Kidney (tissue), 14 donors: ENCODE measurements around the gene MICB. TPM values are rescaled to one million over a fixed set of nuclear protein-coding genes. Genes with fewer than 3 reads are reported as not detected.
"Not testable (repeated sequence)": the region's sequence is repeated elsewhere in the genome, so short reads cannot be mapped to it uniquely, and the experiment has no call there.

Experiments used
- DNase-seq, 5 donors: peaks; one replicate each; pipeline ENCODE4 v3.0.0-alpha.2; 2013 to 2020
- FAIRE-seq: peaks from 2 replicates; lab custom pipeline; 2012; peaks lifted over from hg19 to GRCh38; lab: Jason Lieb, UNC
- H3K27ac ChIP-seq, 2 donors: one replicate each; pipeline ENCODE4 v1.7.0; 2013; ENCODE audit warnings: low read depth in 2 of 2, low read length in 2 of 2, inconsistent platforms in 1 of 2
- H3K27me3 ChIP-seq: one replicate; pipeline ENCODE4 v1.7.1; 2013; ENCODE audit warnings: low read length, inconsistent platforms; ENCODE audit not compliant: control insufficient read depth, insufficient read depth
- H3K36me3 ChIP-seq, 3 donors: one replicate each; pipeline versions ENCODE4 v1.7.0 to v1.7.1; 2013; ENCODE audit warnings: low read length in 3 of 3, control low read depth in 1 of 3, inconsistent platforms in 1 of 3; ENCODE audit not compliant: insufficient read depth in 3 of 3, control insufficient read depth in 2 of 3
- H3K4me1 ChIP-seq, 3 donors: one replicate each; pipeline versions ENCODE4 v1.7.0 to v1.7.1; 2013; ENCODE audit warnings: low read length in 3 of 3, inconsistent platforms in 1 of 3, low read depth in 1 of 3; ENCODE audit not compliant: control insufficient read depth in 2 of 3, insufficient read depth in 2 of 3
- H3K4me3 ChIP-seq, 3 donors: one replicate each; pipeline versions ENCODE4 v1.7.0 to v1.8.1; 2013; ENCODE audit warnings: low read length in 3 of 3, control low read depth in 1 of 3, inconsistent platforms in 1 of 3
- H3K9ac ChIP-seq, 3 donors: one replicate each; pipeline versions ENCODE4 v1.7.0 to v1.7.1; 2013; ENCODE audit warnings: low read length in 3 of 3, control low read depth in 1 of 3, inconsistent platforms in 1 of 3
- H3K9me3 ChIP-seq, 3 donors: one replicate each; pipeline versions ENCODE4 v1.7.0 to v1.7.1; 2013; ENCODE audit warnings: low read length in 3 of 3, control low read depth in 1 of 3, inconsistent platforms in 1 of 3; ENCODE audit not compliant: control insufficient read depth in 2 of 3, insufficient read depth in 1 of 3
- intact Hi-C: fragments of 100-400 bp; cut with DNase I; formaldehyde crosslinking; loops from one replicate; pipeline ENCODE4 v1.11.1; 2022
- polyA plus RNA-seq: library from polyadenylated mRNA; stranded (reverse); fragments of 350-450 nt; fragmentation: Illumina TruSeq; extraction: RNeasy Lipid Tissue Mini Kit (QIAGEN cat#74804); gene quantifications from one replicate; pipeline ENCODE4 v1.2.3, GENCODE V29; 2014; ENCODE audit warnings: low read depth, low replicate concordance; ENCODE audit not compliant: insufficient read depth
- total RNA-seq: library from RNA; stranded (reverse); fragmentation: NEBNext Ultra II Directional; extraction: Animal tissue kit (Norgen Biotek cat#: 25700); gene quantifications from one replicate; pipeline ENCODE4 v1.2.1, GENCODE V29; 2021
- TF ChIP-seq, protein P1 (sequence below): IDR thresholded peaks from 3 replicates; pipeline ENCODE4 v1.5.1; 2012; ENCODE audit warnings: mild to moderate bottlenecking, moderate library complexity, borderline replicate concordance; ENCODE audit not compliant: insufficient read depth; ENCODE audit errors: extremely low read depth
- donor health status: control.
- donor health status: control.
- donor health status: control.
- donor health status: control.
- donor health status: control.
- donor health status: DM: yes; HTN: yes; CAD: no.
- donor health status: Normal renal cell carcinoma (clear cell type).

Gene MICB
- total and polyA plus RNA-seq, 2 donors from 2014 or later = 1.5 to 5.7 TPM

DNA sequence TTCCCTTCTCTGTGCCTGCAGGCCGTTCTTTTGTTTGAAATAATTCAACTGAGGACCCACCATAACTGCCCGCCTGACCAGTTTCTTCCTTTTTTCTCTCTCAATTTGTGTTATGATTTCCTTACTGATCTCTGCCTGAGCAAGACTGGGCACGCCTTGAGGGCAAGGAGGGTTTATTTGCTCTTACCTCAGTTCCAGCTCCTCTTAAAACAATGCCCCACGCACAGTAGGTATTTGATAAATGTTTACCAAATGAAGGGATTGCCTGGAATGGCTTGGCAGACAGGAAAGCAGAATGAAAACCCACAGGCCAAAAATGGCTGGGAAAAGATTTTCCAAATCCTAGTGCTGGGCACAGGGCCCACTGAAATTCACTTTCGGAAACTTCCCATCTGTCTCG lies 10.3 kb upstream of the MICB start:
- H3K4me3 ChIP-seq, FAIRE-seq, H3K9me3 ChIP-seq, DNase-seq, H3K4me1 ChIP-seq, H3K9ac ChIP-seq, intact Hi-C loops, H3K27ac ChIP-seq, H3K27me3 ChIP-seq, H3K36me3 ChIP-seq: not testable (repeated sequence)

DNA sequence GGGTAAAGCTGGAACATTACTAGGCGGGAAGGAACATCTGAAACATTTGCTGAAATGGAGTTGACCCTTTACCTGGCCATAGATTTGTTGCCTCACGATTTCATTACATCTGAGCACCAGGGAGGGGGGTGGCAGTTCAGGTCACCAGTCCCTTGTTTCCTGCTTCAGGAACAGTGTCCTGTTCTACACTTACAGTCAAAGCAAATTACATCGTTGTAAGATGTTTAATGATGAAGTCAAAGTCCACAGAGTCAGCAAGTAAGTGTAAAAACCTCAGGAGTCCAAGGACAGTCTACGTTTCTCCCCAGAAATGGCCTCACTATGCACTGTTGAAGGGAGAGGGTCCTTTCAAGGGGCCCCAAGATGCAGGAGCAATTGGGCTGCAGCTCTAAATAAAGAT lies 8.9 kb upstream of the MICB start:
- intact Hi-C loops = no loop called here

DNA sequence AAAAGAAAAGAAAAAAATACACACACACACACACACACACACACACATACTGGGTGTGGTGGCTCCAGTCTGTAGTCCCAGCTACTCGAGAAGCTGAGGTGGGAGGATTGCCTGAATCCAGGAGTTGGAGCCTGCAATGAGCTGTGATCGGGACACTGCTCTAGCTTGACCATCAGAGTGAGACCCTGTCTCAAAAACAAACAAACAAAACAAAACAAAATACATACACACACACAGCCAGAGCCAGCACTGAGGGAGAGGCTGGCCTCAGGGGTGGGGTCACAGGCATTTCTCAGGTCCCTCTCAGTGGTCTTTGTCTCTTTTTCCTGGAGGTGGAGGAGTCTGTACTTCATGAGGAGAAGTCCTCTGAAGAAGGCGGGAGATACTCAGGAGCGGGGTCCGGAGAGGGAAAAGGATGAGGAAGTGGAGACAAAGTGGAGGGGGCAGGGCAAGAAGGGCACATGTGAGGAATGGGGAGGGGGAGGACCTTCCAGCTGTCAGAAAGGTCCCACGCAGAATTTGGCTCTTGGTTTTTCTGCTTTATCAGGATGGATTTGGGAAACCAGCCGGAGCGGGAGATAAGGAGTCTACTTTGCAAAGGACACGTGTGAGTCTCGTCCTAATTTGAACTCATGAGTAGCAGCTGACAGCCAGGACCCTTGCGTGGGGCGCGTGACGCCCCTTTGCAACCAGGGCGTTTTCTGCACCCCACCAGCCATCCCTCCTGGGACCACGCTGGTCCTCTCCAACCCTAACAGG lies 7.7 kb upstream of the MICB start:
- no peaks in the 10 kb centered on the region for H3K9me3 ChIP-seq
- TF ChIP-seq, protein P1, sequence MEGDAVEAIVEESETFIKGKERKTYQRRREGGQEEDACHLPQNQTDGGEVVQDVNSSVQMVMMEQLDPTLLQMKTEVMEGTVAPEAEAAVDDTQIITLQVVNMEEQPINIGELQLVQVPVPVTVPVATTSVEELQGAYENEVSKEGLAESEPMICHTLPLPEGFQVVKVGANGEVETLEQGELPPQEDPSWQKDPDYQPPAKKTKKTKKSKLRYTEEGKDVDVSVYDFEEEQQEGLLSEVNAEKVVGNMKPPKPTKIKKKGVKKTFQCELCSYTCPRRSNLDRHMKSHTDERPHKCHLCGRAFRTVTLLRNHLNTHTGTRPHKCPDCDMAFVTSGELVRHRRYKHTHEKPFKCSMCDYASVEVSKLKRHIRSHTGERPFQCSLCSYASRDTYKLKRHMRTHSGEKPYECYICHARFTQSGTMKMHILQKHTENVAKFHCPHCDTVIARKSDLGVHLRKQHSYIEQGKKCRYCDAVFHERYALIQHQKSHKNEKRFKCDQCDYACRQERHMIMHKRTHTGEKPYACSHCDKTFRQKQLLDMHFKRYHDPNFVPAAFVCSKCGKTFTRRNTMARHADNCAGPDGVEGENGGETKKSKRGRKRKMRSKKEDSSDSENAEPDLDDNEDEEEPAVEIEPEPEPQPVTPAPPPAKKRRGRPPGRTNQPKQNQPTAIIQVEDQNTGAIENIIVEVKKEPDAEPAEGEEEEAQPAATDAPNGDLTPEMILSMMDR = no peak
- no peak overlapping the region for H3K9ac ChIP-seq
- intact Hi-C loops = no loop called here
- DNase-seq (no peak), FAIRE-seq (no peak)
- peaks cover 0 to 2% (median 0%) of the 10 kb centered on the region in 3 donors for H3K4me1 ChIP-seq
- no peaks in the 10 kb centered on the region for H3K27me3 ChIP-seq
- no peaks in the 10 kb centered on the region for H3K36me3 ChIP-seq
- no peak overlapping the region for H3K27ac ChIP-seq
- H3K4me3 ChIP-seq = no peak overlapping the region

More for the DNA sequence above, 8.9 kb upstream of the MICB start:
- H3K27me3 ChIP-seq = no peaks in the 10 kb centered on the region
- no peaks in the 10 kb centered on the region for H3K36me3 ChIP-seq
- peaks cover 0 to 2% (median 0%) of the 10 kb centered on the region in 3 donors for H3K4me1 ChIP-seq
- no peak for FAIRE-seq
- DNase-seq = no peak
- TF ChIP-seq, protein P1 = no peak
- H3K9ac ChIP-seq = no peak overlapping the region
- no peak overlapping the region for H3K27ac ChIP-seq
- H3K4me3 ChIP-seq = no peak overlapping the region
- no peaks in the 10 kb centered on the region for H3K9me3 ChIP-seq

DNA sequence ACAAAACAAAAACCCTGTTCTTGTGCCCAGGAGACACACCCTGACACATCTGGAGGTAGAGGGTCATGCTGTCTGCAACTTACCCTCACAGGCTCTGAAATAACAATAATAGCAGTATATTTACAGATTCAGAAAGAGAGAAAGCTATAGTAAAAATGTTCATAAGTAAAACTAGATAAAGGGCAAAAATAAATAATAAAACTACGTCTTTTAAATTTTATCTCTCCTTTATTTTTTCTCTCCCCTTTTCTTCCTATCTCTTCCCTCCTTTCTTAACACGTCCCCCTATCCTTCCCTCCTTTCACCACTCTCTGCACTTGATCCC lies 4.4 kb upstream of the MICB start:
- FAIRE-seq, H3K36me3 ChIP-seq, H3K9me3 ChIP-seq, H3K27ac ChIP-seq, H3K27me3 ChIP-seq, H3K4me1 ChIP-seq, DNase-seq, intact Hi-C loops: not testable (repeated sequence)
- peak overlapping the region in 2 of 3 donors; percentile 69 to 71 for H3K4me3 ChIP-seq
- H3K9ac ChIP-seq = peak overlapping the region in 1 of 3 donors; percentile 61
